HG03460 (cell line): Measurements from ENCODE around the gene LZTS2.
"Not testable (repeated sequence)": the region's sequence is repeated elsewhere in the genome, so short reads cannot be mapped to it uniquely, and the experiment has no call there.

Source experiments
- ATAC-seq: cut with Tn5 transposase; IDR thresholded peaks from one replicate; pipeline ENCODE4 v1.9.1; 2021; ENCODE audit not compliant: unreplicated experiment

LZTS2 gene

DNA sequence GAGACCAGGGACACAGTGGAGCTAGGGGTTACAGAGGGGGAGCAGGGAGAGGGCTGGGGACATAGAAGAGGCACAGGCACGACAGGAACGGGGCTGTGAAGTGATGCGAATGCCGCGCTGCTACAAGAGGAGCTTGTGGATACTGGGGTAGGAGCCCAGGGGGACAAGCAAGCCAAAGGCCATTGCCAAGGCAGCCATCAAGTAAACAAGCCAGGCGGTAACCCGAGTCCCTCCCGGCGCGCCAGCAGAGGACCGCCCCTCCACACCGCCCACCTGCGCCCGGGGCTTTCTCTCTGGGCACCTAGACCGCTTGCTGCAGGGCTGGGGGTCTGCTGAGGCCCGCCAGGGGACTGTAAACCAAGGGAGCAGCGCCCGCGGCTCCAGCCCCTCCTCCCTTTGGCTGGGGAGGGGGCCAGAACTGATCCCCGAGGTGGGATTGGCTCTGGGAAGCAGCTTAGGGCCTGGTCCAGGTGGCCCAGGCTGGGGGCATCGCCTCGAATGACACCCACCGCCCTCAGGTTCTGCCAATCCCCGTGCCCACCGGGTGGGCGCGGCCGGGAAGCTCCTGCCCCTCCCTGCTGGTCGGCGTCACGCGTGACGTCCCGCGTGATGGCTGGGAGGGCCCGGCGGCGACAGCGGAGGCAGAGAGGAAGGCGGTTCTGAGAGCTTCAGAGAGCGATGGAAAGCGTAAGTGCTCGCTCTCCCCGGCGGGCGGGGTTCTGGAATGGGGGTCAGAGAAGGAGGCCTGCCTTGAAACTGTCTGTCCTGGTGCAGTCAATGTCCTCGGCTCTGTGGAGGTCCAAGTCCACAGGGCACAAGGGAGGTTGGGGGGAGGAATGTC lies 32.4 kb downstream of the LZTS2 start:
- ATAC-seq, result no peak

DNA sequence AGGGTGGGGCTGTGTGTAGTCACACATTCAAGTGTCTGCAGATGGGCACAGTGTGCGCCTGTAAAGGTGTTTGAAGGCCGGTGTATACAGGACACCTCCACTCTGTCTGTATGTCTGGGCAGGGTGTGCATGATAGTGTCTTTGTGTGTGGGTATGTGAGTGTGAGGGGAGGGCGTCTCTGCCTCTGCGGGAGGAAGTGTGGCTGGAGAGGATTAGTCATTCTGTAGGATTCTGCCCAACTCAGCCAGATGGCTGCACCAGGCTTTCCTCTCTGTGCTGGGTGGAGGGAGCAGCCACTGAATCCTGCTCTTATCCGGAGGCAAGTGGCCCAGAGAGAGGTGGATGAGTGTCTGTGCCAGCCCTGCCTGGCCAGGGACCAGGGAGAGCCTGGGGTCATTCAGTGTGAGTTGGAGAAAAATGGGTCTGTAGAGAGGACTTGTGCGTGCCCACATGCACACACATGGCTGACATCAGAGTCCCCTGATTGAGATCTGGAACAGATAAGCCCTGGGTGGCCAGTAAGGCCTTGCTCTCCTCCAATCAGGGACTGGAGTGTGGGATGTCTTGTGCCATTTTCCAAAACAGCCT lies 33.1 kb downstream of the LZTS2 start:
- ATAC-seq, result no peak

DNA sequence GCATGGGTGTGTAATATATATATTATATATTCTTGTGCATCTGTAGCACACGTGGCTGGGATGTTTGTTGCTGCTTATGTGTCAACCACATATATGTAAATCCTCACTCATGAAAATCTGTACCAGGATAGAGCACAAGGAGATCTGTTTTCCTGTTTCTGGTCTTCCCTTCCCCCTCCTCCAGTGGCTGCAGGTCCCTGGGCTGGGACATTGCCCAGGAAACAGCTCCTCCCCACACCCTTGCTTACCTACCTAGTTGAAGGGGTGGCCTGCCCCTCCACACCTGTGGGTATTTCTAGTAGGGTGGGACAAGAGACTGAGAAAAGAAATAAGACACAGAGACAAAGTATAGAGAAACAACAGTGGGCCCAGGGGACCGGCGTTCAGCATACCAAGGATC lies 33.7 kb downstream of the LZTS2 start:
- ATAC-seq, result no peak

DNA sequence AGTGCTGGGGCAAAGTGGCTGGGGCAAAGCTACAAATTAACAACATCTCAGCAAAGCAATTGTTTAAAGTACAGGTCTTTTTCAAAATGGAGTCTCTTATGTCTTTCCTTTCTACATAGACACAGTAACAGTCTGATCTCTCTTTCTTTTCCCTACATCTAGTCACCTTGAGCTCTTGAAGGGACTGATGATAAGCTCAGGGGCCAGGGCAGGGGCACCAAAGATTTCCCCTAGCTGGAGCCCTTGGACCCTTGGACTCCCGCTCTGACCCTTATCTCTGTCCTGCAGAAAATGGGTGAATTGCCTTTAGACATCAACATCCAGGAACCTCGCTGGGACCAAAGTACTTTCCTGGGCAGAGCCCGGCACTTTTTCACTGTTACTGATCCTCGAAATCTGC lies 34.8 kb downstream of the LZTS2 start:
- not testable (repeated sequence) for ATAC-seq

DNA sequence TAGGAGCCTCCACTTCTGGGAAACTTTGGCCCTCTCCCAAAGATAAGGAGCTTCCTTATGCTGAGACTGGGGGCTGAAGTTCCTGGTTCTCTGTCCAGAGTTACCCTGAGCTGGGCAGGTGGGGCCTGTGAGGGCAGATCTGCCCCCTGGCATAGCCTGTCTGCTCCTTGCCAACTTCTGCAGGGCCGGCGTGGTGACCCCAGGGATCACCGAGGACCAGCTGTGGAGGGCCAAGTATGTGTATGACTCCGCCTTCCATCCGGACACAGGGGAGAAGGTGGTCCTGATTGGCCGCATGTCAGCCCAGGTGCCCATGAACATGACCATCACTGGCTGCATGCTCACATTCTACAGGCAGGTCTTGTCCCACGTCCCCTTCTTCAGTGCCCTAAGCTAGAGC lies 35.7 kb downstream of the LZTS2 start:
- no peak for ATAC-seq

DNA sequence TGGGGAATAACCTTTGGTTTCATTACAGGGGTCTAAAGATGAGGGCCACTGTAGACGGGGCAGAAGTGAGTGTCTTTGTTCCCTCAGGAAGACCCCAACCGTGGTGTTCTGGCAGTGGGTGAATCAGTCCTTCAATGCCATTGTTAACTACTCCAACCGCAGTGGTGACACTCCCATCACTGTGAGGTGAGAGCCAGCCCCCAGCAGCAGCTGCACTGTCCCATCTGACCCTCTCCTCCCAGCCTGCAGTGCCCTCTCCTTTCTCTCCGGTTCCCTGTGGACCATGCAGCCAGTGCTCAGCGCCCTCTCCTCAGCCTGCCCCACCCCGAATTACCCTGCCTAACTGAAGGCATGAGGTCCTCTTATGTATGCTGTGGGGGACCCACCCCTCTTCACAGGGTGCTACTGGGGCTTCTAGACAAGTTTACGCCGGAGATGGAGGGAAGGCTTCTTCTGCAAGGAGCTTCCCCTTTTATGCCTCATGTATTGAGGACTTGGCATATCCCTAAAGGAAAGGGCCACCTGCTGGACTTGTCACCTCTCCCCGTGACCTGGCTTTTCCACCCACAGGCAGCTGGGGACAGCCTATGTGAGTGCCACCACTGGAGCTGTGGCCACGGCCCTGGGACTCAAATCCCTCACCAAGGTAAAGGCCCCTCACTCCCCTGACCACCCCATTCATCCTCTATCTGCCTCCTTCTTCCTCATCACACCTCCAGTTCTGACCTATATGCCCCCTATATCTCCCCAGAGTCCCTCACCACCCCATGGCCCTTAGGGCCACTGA lies 36.5 kb downstream of the LZTS2 start:
- no peak for ATAC-seq

DNA sequence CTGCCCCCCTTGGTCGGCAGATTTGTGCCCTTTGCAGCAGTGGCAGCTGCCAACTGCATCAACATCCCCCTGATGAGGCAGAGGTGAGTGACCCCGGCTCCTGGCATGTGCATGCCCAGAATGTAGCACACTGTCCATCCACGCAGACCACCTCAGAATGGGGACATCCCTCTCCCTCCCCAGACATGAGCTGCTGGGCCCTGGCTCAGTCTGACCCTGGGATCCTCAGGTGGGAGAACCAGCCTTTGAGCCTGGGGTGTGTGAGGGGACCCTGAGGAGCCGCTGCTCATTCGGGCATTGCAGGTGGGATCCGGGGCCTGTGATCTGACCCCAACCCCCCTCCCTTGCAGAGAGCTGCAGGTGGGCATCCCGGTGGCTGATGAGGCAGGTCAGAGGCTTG lies 37.1 kb downstream of the LZTS2 start:
- ATAC-seq, result no peak

DNA sequence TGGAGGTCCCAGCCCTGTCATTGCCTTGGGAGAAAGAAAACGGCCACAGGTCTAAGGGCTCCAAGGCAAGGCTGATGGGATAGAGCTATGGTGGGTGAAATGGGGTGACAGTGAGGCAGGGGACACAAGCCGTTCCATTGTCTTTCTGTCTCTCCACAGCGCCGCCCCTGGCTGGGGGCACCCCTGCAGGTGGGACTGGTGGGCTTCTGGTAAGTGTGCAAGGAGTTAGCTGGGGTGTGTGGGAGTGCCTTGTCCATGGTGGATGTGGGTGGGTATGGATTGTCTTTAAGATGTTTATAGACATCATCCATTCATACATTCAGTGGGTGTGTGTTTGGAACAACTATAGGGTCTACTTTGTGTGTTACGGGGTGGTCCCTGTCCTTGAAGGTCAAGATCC lies 38.9 kb downstream of the LZTS2 start:
- ATAC-seq, result no peak

DNA sequence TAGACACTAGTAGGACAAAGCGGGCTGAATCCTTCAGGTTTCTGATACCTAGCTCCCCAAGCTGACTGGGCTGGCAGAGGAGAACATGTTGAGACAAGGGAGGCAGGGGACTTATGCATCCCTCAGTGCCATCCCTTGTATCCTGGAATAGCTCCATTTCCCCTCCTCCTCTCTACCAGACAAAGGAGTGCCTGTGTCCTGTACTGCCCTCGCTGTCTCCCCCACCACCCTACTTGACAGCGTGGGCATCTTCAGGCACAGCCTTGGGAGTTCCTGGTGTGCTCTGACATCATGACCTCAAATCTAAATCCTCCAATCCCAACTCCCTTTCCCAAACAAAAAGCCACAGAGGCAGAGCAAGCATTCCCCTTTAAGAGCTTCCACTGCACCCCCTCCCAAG lies 40.5 kb downstream of the LZTS2 start:
- ATAC-seq, result no peak

DNA sequence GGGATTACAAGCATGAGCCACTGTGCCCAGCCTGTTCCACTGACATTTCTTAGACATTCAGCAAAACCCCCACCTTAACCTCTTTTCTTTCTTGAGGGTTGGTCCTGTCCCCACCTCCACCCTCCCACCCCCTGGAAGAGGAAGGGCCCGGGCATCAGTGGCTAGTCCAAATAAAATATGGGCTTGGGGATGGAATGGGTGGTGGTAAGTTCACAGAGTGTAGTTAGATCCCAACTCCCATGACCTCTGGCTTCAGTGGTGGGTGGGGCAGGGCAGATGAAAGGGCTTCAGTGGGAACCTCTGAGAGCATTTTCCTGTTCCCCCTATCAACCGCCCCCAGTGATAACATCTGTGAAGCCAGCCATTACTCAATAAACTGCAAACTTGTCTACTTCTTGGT lies 41.2 kb downstream of the LZTS2 start:
- no peak for ATAC-seq

DNA sequence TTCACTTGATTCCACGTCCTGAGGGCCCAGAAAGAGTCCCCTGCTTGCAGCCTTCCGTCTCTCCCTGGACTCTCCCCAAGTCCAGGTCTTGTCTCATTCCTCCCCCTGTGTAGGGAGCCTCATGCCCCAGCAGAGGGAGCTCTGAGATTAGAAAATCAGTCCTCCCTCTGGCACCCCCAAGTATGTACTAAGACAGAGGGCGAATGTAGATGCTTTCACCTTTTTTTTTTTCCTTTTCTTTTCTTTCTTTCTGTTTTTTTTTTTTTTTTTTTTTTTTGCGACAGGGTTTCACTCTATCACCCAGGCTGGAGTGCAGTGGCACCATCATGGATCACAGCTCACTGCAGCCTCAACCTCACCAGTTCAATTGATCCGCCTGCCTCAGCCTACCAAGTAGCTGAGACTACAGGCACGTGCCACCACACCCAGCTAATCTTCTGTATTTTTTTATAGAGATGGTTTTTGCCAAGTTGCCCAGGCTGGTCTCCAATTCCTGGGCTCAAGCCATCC lies 41.7 kb downstream of the LZTS2 start:
- peak; percentile 67 for ATAC-seq

DNA sequence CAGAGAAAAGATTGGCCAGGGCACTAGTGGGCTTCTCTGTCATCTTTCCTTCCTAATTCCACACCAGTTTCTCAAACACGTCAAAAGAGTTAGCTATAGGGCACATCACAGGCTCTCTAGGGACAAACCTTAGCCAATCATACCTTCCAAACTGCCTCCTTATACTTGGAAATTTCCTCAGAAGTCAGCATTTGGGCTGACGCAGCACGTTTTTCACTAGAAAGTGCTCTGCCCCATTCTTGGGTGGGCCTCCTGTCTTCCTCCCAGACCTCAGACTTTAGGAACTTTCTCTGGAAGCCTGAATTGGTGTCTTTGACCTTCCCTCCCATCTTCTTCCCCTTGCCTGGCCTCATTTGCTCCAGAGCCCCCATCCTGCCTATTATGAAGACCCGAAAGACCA lies 42.5 kb downstream of the LZTS2 start:
- no peak for ATAC-seq

DNA sequence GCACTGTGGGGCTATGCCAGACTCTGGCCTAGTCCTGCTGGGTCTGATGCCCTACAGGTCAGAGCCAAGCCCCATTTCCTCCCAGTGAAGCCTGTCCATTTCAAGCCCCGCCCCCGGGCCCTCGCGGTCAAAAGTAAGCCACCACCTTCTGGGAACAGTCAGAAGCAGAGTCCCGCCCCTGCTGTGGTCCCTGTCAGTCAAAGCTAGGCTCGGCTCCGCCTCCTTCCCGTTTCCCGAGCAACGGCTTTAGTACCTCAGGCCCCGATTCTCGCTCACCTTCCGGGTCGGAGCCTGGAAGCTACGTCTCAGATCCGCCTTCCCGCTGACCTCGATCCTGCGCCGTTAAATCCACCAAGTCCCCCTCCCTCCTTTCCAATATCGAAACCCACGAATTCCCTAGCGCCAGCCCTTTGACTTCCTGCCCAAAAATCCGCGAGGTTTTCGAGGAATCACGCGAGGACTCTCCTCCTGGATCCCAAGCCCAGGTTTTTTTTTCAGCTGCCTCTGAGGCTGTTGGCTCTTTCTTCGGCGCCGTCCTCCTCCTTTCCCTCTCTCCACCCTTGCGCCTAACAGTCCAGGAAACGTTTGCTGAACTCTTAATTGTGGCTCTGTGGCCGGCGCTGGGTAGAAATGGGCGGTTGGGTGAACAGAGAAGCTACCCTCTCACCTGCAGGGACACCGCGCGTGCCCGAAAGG lies 43.2 kb downstream of the LZTS2 start:
- peak; percentile 97 for ATAC-seq

DNA sequence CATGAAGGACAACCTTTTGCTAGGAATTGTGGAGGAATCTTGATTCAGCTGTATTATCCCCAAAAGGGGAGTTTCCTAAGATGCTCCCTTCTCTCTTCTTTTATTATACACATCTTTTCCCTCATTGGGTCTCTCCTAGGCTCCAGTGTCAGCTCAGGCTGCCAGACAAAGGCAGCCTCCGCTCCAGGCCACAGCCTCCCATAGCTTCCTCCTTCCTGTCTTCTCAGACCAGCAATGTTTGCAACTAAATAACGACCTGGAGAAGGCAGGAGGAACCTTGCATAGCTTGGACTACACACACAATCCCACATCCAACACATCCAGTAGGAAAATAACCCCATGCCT lies 43.7 kb downstream of the LZTS2 start:
- no peak for ATAC-seq

DNA sequence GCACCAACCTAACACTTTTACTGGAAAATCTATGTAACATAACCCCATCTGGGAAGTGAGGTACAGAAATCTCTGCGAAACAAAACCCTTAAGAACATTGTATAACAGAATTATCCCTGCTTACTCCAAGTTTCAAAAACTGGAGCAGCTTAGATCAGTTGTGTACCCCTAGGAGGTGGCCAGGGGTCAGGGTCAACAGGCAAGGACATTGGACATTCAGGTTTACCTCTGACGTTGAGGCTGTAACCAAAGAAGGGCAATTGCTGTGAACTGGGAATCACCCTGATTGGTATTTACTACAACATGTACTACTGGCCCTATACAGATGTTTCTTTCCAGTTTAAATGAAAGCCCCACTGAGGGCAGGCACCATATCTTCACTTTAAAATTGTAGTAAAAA lies 44.5 kb downstream of the LZTS2 start:
- ATAC-seq, result no peak

DNA sequence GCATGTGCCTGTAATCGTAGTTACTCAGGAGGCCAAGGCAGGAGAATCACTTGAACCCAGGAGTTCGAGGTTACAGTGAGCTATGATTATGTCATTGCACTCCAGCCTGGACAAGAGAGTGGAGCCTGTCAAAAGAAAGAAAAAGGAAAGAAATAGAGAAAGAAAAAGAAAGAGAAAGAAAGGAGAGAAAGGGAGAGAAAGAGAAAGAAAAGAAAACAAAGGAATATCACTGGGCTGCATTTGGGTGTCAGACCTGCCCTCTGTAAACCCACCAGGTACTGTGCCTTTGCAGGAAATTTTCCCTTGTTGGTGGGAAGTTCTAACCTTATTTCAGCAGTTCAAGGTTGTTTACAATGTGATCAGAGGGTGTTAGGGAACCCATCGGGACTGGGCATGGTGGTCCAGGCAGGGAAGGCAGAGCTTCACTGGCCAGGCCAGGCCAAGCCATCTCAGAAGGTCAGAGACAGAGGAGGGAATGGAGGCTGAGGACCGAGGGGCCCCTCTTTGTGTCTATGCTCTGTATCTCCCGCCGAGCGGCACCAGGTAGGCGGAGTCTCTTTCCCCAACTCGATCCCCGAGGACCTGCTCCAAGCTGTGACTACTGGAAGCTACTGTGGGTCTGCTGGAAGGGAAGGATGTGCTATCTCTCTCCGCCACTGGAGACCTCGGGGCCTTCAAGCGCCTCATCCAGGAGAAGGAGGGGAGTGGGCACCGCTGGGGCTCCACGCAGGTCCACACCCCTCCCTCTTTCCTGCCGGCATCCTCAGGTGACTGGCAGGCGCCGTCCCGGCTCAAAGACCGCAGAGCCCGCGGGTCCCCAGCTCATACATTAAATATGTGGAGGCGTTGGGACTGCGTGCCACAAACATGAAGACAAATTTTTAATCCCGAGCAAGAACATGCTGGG lies 47.0 kb downstream of the LZTS2 start:
- ATAC-seq, result no peak

DNA sequence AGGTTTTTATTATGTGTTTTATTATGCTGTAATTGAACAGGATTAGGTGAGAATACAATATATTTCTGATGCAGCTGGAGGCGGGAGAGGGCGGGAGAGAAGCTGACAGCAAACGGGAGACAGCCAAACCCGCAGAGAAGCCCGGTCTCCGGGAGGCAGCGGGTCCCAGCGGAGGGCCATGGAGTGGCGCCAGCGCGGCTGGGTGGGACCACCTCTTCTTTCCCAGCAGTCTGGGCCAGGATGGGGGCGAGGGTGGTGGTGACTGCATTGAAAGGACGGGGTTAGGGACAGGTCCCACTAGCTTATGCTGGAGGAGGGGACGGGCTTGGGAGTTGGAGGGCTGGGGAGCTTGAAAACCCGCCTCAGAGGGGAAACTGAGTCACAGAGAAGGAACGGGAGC lies 47.7 kb downstream of the LZTS2 start:
- no peak for ATAC-seq

DNA sequence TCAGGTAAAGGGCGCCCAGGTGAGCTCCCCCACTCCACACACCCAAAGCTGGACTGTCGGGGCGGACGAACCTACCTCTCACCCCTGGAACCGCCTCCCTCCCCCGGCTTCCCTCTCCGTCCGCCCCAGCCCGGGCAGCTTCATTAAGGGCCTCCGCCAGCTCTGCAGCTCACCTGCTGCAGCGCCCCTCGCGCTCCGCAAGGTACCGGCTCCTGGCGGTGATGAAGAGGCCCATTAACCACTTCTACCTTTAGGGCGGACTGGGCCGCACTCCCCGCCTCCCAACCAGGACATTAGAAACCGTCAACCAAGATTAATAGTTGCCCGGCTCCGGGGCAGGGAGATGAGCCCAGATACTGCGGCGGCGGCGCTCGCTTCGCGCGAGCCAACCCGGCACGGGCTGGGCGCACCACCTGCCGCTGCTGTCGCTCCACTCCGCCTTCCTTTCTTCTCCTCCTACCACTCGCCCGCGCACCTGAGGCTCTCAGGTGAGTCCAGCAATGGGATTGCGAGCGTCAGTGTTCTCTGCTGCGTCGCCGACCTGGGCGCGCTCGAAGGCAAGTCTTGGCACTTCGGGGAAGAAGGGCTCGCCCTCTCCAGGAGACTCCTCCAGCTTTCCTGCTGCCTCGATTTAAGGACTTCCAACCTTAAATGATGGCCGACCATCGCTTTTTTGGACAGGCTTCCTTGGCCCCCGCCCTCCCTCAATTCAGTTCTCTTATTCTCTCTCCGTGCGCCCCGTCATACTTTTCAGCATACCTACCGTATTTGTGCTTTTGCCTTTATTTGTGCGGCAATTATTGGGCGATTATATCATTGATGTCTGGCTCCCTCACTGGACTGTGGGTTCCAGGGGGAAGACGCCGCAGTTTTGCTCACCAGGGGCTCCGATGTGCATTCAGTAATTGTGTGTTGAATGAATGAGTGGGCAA lies 48.6 kb downstream of the LZTS2 start:
- no peak for ATAC-seq
